GM23248 (cell line): ENCODE measurements around the gene KDM4B.

Source experiments
- EZH2 ChIP-seq: fragments of 200-600 bp; sonication (generic); IDR thresholded peaks from 2 replicates; pipeline ENCODE4 v1.6.1; 2018; ENCODE audit warnings: antibody characterized with exemption, mild to moderate bottlenecking; ENCODE audit not compliant: insufficient read depth, poor library complexity, severe bottlenecking
- EZH2phosphoT487 ChIP-seq: fragments of 200-600 bp; sonication (generic); IDR thresholded peaks from 2 replicates; pipeline ENCODE4 v1.6.1; 2018; ENCODE audit warnings: antibody characterized with exemption, moderate library complexity, mild to moderate bottlenecking, low read depth; ENCODE audit not compliant: insufficient read depth

DNA sequence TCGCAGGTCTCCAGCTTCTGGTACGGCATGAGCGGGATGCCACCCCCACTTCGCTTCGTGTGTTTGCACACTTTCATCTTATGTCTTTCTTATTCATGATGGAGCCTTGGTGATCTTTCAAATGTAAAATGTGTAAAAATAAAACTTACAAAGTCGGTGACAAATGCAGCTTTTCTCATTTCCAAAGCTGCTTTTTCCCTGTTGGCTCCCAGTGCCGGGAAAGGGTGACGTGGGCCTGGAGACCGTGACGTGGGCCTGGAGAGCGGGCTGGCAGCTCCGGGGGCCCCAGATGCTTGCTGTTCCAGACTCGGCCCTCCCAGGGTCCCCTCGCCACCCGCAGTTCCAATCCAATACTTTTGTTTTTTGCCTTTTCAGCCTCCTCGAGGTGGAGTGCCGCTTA is 101.4 kb downstream of the KDM4B start:
- TF ChIP-seq EZH2phosphoT487 (no peak), EZH2 (no peak)
